Measurements from ENCODE around the gene APRT.

APRT gene, protein sequence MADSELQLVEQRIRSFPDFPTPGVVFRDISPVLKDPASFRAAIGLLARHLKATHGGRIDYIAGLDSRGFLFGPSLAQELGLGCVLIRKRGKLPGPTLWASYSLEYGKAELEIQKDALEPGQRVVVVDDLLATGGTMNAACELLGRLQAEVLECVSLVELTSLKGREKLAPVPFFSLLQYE

DNA sequence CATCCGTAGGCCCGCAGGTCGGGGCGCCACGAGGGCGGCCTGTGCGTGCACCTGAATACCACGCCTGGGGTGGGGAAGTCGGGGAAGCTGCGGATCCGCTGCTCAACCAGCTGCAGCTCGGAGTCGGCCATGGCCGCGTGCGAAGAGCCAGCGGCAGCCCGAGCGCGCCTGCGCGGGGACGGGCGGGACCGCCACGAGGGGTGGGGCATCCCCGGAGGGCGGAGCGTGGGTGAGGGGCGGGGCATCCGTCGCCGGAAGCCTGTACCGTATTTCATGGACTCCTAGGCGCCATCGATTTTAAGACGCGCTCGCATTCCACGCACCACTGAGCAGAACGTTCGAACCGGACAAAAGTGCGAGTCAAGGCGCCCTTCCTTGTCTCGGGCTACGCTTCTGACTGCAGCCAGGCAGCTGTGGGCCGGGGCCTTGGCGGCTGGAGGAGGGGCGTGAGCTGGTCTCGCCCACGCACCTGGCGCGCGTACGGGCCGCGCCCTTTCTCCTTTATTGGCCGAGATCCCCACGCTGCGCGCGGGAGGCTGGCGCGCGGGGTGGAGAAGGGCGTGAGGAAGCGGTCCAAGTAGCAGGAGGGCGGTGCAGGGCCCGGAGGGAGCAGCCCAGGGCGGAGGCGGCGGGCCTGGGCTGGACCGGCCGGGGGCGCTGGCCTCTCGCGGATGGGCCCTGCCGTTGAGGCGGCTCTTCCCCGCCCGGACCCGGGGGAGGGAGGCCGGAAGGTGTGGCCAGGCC lies at the start of gene APRT:
Gene APRT, minus strand, starts transcription at position 160 of the 744 bp plus-strand sequence. Its CDS starts 29 bp downstream, at position 131.
- DNase-seq (ENCODE audit: low read depth in 2 of 2), result peak; percentile 92

DNA sequence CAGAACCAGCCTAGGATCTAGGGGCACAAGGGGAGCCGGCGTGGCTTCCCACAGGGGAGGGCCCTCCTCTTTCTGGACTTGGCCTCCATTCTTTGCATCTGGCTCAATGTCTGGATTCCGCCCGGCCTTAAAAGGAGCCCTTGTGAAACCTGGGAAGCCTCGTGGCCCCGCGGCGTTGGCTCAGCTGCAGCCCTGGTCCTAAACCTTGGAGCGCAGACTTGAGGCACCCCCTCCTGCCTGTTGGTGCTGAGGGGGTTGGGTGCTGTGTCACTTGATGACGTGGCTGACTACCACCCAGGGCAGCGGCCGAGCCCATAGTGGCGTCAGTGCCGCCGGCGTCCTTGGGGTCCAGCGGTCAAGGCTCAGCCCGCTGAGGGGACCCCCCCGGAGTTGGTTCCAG lies 49.6 kb upstream of the APRT start:
- DNase-seq (ENCODE audit: low read depth in 2 of 2), result no peak

DNA sequence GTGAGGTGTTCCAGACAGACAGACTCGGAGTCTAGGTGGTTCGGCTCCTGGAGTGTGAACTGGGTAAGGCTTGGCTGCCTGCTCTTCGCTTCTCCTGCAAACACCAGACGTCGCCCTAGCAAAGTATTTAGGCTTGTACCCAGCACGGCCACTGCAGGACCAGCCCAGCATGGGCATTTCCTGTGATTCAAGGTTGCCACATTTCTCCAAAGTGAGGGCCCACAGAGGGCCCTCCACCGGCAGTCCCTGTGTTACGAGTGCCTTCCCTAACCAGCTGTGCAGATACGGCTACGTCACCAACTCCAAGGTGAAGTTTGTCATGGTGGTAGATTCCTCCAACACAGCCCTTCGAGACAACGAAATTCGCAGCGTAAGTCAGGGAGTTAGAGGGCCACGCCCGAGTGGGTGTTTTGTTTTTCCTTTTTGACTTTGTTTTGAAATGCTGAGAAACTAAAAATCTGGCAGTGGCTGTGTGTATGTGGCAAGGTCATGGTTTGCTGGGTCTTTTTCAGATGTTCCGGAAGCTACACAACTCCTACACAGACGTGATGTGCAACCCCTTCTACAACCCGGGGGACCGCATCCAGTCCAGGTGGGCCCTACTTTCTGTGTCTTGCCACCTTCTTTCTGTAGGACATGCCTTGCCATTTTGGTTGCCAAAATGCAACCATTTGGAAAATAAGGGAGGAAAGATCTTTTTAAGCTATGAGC lies 47.8 kb upstream of the APRT start:
- DNase-seq (ENCODE audit: low read depth in 2 of 2), result no peak

DNA sequence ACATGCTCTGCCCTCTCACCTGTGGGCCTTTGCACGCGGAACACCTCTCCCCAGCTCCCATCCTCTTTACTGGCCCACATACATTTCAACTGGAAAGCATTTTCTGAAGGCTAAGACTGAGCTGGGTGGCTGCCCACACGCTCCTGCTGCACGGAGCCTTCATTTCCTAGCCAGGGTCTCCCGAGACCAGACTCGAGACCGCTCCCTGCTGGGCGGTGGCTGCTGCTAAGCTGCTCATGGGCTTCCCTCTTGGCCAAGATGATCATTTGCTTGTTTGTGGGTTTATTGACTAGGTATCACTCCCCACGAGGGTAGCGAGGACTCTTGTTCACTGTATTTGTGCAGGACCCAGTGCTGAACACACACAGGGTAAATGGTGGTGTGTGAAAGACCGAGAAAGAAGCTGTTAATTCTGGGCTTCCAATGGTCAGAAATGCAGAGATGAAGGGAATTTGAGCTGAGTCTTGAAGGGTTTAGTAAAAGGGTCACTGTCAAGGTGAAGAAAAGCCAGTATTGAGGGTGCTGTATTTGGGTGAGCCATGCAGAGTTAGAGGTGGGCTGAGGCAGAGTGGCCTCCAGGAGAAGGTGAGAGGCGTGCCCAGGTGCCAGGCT lies 46.1 kb upstream of the APRT start:
- peak; percentile 57 to 61 for DNase-seq (ENCODE audit: low read depth in 2 of 2)

DNA sequence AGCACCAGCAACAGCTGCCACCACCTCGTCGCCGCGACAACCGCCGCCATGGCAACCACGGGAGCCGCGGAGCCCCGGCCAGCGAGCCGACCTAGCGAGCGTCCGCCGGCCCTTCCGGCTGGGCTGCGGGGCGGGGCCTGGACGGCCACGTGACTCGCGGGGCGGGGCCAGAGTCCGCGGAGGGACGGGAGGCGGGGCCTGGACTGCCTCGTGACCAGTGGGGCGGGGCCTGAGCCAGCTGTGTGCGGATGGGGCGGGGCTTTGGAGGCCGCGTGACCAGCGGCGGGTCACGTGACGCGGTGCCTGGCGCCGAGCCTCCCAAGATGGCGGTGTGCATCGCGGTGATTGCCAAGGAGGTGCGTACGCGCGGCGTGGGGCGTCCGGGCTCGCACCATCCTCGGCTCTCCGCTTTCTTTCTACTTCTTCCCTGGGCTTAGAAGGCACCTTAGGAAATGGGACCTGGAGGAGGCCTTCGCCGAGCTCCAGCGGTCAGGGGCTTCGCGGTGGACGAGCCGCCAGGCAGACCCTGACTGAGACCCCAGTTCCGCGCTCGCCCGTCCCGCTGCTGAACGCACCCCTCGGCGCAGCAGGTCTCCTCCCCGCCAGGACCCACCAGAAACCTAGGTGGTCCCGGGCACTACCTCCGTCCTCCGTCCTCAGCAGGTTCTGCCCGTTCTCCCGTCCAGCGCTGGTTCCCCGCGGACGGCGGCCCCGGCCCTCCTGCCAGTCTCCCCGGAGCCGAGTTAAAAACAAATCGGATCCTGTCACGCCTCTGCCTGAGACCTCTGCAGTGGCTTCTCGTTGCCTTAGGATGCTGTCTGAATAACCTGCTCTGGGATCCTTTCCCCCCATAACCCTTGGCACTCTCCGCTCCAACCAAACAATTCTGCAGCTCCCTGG lies 45.4 kb upstream of the APRT start, which contains the start of the genes GALNS and TRAPPC2L:
Gene GALNS, minus strand, starts transcription at position 120 of the 900 bp plus-strand sequence. Its CDS starts 70 bp downstream, at position 50.
Gene TRAPPC2L, plus strand, starts transcription at position 300 of the 900 bp plus-strand sequence. Its CDS starts 24 bp downstream, at position 324.
- DNase-seq (ENCODE audit: low read depth in 2 of 2), result peak; percentile 96

DNA sequence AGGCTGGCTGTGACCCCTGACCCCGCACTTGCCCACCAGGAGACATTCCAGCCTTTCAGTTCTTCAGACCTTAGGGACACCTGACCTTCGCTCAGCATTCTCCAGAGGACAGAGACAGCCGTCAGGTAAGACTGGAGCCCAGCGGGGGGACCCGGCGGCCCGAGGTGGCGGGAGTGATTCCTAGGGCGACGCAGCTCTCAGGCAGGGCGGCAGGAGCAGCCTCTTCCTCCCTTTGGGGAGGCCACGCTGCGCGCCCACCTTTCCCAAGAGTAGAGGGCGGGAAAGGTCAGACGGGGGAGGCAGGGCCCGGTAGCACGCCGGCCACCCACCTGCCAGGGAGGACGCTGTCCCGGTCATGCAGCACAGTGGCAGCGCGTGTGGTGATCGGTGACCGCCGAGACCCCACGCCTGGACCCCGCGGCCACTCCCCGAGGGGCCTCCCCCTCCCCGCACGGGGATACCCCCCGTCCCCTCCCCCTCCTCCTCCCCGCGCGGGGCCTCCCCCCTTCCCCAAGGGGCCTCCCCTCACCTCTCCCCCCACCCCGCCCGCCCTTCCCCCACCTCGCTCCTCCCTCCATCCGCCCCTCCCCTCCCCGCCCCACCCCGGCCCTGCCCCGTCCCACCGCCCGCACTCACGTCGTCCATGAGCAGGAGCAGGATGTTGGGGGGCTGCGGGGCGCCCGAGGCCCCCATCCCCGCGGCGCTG lies 44.5 kb upstream of the APRT start:
- no peak for DNase-seq (ENCODE audit: low read depth in 2 of 2)

DNA sequence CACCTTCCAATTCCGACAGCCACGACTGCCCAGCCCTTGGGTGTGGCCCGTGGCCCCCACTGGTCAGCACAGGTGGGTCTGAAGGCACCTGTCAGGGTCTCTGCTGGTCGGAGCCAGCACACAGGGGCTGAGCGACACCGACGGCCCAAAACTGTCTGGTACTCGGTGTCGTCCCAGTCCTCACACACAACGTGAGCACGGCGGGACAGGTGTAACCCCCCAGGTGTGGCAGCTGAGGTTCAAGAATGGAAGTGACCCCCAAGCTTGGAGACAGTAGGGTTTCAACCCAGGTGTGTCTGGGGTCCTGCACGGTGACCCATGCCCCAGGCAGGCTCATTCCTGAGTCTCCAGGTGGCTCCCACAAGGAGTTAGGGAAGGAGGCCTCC lies 44.0 kb upstream of the APRT start:
- no peak for DNase-seq (ENCODE audit: low read depth in 2 of 2)

DNA sequence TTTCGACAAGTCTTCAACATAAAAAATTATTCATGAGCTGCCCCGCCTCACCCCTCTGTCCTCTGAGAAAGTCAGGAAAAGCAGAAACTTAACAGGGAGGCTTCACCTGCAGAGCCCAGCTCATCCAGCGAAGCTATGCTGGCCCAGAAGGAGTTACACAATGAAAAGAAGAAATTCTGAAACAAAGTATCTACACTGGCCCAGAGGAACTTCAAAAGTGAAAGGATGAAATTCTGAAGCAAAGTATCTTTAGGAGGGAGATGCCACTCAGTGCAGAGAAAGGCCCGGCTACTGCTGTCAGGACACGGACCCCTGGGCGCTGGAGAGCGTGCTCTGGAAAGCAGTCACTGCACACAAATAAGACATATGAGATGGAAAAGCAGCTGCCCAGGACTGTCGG lies 43.4 kb upstream of the APRT start:
- DNase-seq (ENCODE audit: low read depth in 2 of 2), result no peak

DNA sequence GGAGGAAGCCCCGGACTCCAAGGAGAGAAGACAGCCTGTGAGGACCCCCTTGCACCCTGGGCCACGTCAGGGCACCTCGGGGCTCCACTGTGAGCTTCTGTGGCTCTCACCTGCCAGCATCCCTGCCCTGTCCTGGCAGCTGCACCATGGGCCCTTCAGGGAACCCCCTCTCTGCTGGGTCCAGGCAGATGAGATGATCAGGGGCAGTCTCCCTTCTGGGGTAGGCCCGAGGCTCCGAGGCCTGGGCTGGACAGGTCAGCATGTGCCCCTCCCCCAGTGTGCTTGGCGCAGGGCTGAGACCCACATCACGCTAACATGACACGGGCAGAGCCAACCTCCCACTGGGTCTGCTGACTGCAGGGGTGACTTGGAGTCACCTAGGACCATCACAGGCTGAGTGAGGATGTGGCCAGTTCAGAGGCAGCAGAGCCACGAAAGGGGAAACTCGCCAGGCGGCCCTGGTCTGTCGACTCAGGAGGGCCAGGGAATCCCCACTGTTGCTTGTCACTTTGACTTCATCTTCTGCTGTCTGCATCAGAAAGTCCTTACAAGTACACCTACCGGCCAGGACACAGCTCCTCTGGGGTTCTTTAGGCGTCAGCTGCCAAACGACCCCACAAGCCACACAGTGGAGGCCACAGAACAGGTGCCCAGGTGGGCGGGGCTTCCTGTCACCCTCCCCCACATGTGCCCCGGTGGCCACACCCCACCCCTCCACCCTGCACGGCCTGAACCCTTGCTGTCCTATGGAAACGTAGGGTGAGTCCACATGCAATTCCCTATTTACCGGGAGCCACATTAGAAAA lies 42.8 kb upstream of the APRT start:
- no peak for DNase-seq (ENCODE audit: low read depth in 2 of 2)

DNA sequence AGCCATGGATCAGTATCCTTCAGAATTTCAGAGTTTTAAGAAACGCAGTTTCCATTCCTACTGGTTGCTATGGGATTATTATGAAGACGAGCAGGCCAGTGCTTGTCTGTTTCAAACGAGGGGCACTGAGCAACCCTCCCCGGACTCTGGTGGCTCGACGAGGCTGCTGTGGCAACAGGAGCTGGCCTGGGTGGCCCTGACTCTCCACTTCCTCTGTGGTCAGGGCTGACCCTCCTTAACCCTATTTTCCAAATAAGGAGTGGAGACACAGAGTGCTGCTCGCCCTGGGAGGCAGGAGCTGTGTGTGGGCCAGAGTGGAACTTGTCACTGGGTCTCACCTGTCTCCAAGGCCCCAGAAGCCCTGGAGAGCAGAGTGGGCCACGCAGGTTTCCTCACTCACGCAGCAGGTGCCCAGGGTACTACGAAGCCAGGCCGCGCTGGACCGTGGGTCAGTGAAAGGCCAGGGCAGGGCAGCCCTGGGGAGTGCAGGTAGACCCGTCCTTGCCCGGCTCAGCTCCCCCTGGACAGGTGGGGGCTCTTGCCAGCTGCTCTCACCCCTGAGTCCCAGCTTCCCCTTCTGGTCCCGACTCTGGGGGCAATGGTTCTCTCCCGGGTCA lies 41.7 kb upstream of the APRT start:
- no peak for DNase-seq (ENCODE audit: low read depth in 2 of 2)

DNA sequence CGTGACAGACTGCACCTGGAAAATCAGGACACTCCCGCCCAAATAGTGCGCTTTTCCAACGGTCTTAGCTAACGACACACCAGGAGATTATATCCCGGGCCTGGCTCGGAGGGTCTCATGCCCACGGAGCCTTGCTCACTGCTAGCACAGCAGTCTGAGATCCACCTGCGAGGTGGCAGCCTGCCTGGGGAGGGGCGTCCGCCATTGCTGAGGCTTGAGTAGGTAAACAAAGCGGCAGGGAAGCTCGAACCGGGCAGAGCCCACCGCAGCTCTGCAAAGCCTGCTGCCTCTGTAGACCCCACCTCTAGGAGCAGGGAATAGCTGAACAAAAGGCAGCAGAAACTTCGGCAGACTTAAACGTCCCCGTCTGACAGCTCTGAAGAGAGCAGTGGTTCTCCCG lies 39.9 kb upstream of the APRT start:
- DNase-seq (ENCODE audit: low read depth in 2 of 2), result no peak

DNA sequence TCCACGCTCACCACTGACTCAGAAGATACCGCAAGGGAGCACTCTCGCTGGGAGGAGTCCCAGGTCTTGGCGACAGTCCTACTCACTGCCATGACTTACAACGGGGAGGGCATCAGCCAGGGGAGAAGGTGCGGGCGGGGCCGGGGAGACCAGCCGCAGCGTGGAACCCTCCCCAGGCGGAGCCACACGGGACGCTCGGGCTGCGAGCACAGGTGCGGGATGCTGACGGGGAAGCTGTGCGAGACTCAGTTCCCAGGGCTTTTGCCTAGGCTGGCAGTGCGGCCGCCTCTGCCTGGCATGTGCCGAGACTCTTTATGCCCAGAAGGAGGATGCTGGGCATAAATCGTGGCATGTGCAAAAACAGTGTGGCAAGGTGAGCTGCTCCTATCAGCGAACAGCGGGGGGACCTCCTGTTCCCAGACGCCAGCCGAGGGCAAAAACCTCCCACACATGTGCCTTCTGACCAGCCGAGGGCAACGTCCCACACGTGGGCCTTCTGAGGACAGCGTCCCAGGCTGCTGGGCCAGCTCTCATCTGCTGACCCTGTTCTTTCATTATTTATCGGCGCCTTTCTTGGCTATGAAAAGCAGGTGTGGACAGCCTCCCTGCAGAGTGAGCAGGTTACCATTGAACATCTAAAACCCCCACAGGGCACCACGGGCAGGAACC lies 38.9 kb upstream of the APRT start:
- no peak for DNase-seq (ENCODE audit: low read depth in 2 of 2)

DNA sequence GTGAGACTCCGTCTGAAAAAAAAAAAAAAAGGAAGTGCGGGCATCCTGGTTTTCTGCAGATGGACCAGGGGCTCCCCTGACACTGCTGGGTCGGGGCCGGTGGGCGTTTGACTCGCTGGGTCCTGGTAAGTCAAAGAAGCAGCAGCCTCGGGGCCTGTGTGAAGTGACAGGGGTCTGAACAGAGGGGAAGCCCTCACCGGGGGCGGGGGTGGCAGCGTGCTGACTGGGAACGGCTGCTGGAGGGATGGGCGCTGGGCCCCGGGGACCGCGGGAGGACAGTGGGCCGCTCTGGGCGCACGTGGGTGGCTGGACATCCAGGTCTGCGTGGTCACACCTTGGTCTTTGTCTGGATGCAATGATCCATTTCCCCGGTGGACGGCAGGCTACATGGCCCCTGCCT lies 36.8 kb upstream of the APRT start:
- no peak for DNase-seq (ENCODE audit: low read depth in 2 of 2)

DNA sequence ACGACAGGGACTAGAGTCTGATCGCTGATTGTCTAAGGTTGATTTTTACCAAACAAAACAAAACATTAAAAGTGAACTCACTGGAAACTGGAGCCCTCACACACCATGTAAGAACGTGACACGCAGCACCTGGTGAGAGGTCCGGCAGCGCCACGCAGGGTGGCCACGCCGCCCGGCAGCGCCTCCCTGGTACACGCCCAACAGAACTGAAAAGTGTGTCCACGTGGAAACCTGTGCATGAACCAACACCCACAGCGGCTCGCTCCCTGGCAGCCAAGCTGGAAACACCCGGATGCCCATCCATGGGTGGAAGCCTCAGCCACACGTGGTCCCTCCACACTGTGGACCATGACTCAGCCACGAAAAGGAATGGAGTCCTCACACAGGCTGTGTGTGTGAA lies 35.9 kb upstream of the APRT start:
- no peak for DNase-seq (ENCODE audit: low read depth in 2 of 2)

DNA sequence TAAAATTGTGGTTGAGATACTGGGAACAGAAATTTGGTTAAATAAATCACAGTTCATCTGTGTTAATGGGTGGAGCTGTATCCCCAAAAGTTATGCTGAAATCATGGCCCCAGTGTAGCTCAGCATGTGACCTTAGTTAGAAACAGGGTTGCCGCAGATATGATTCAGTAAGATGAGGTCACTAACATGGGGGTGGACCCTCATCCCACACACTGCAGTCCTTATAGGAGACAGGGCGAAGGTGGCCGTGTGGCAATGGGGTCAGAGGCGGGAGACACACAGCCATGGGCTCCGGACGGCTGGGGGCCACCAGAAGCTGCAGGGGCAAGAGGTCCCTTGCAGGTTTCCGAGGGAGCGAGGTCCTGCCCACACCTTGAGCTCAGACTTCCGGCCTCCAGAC lies 34.4 kb upstream of the APRT start:
- no peak for DNase-seq (ENCODE audit: low read depth in 2 of 2)

DNA sequence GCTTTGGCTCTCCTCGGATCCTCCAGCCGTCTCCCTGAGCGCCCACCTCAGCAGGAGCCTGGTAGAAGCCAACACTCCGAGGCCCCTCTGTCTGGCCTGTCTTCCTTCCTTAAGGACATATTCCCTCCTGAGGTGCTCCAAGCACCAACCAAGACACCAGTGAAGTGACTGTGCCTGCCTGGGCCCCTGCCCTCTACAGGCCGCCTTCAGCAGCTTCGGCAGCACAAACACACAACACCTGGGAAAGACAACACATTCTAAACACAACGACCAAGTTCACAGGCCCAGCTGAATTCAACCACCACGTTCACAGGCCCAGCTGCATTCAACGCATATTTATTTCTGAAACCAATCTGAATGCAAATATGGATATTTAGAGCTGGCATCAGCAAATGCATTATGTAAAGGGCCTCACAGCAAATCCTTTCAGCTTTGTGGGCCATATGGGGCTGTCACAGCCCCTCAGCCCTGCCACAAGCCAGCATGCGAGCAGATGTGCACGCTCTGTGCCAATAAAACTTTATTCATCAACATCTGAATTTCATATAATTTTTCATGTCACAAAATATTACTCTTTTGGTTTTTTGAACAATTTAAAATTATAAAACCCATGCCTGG lies 32.8 kb upstream of the APRT start:
- DNase-seq (ENCODE audit: low read depth in 2 of 2), result no peak

DNA sequence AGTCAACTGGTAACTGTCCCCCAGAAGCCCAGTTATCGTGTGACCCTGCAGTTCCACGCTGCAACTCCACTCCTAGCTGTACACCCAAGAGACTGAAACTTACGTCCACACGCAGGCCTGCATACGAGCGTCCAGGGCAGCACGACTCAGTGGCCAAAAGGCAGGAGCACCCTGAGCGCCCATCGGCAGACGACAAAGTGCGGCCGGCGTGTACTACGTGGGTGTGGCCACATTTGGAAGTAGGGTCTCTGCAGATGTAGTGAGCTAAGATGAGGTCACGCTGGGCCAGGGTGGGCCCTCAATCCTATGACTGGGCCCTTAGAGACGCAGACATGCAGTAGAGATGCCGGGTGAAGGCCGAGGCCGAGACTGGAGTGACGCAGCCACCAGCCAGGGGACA lies 31.5 kb upstream of the APRT start:
- DNase-seq (ENCODE audit: low read depth in 2 of 2), result no peak

DNA sequence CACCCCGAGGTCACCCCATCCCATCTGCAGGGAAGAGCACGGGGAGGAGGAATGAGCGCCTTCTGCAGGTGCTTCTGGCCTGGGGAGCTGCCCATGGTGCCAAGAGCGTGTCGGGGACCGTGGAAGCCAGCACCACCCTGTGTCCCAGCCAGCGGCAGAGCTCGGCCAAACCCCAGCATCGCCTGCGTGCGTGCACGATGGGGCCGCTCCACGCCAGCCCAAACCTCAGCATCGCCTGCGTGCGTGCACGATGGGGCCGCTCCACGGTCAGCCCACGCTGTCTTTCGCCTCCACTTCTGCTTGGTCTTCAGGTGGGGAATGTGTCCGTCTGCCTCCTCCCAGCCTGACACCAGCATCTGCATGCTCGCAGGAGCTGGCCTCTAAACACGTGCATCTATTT lies 31.1 kb upstream of the APRT start:
- DNase-seq (ENCODE audit: low read depth in 2 of 2), result no peak

All from stimulated activated CD8-positive, alpha-beta memory T cell treated with anti-CD3 and anti-CD28 coated beads, Interleukin-15, amount 100 ng/mL, for 4 hours (primary cell).